DOHH2 (cell line): ENCODE results near the gene PCYT1A.

ENCODE experiments used
- H3F3A ChIP-seq: fragments of 200-600 bp; sonication (generic), shearing (Covaris generic); 2 replicates; pipeline ENCODE4 v1.6.0; 2016; ENCODE audit warnings: antibody characterized with exemption, mild to moderate bottlenecking; ENCODE audit not compliant: control insufficient read depth, insufficient read depth
- H3K27ac ChIP-seq: fragments of 200-600 bp; sonication (generic); 2 replicates; pipeline ENCODE4 v1.5.1; 2014; ENCODE audit warnings: low read depth, mild to moderate bottlenecking, low read length, moderate library complexity
- H3K27me3 ChIP-seq: fragments of 200-600 bp; sonication (generic); 2 replicates; pipeline ENCODE4 v1.6.1; 2014; ENCODE audit warnings: mild to moderate bottlenecking, low read length, mixed read lengths; ENCODE audit not compliant: control insufficient read depth
- H3K36me3 ChIP-seq: fragments of 200-600 bp; sonication (generic); 2 replicates; pipeline ENCODE4 v1.6.1; 2014; ENCODE audit warnings: mild to moderate bottlenecking, low read length, moderate library complexity, mixed read lengths; ENCODE audit not compliant: control insufficient read depth
- H3K4me1 ChIP-seq: fragments of 200-600 bp; sonication (generic); 2 replicates; pipeline ENCODE4 v1.6.1; 2014; ENCODE audit warnings: mild to moderate bottlenecking, low read length, mixed read lengths; ENCODE audit not compliant: control insufficient read depth
- H3K4me2 ChIP-seq: fragments of 200-600 bp; sonication (generic); 2 replicates; pipeline ENCODE4 v1.6.0; 2014; ENCODE audit warnings: mild to moderate bottlenecking, low read length, moderate library complexity
- H3K4me3 ChIP-seq: fragments of 200-600 bp; sonication (generic); 2 replicates; pipeline ENCODE4 v1.5.1; 2014; ENCODE audit warnings: mild to moderate bottlenecking, low read length, mixed read lengths
- H3K79me2 ChIP-seq: fragments of 200-600 bp; sonication (generic); 2 replicates; pipeline ENCODE4 v1.6.1; 2014; ENCODE audit warnings: mild to moderate bottlenecking, low read length, mixed read lengths; ENCODE audit not compliant: control insufficient read depth
- H3K9me2 ChIP-seq: fragments of 200-600 bp; sonication (generic); replicated peaks from 2 replicates; pipeline ENCODE4 v1.6.1; 2014; ENCODE audit warnings: mild to moderate bottlenecking, low read length, mixed read lengths; ENCODE audit not compliant: control insufficient read depth
- H3K9me3 ChIP-seq: fragments of 200-600 bp; sonication (generic); 2 replicates; pipeline ENCODE4 v1.6.1; 2014; ENCODE audit warnings: antibody characterized with exemption, low read length, mixed read lengths; ENCODE audit not compliant: control insufficient read depth, insufficient read depth
- H4K20me1 ChIP-seq: fragments of 200-600 bp; sonication (generic); 2 replicates; pipeline ENCODE4 v1.6.0; 2014; ENCODE audit warnings: low read depth, mild to moderate bottlenecking, antibody characterized with exemption, low read length, moderate library complexity; ENCODE audit not compliant: control insufficient read depth, insufficient read depth
- EZH2phosphoT487 ChIP-seq: fragments of 200-600 bp; sonication (generic); IDR thresholded peaks from 2 replicates; pipeline ENCODE4 v1.6.1; 2017; ENCODE audit warnings: borderline replicate concordance, mild to moderate bottlenecking, antibody characterized with exemption, low read length, moderate library complexity, mixed read lengths
- TF ChIP-seq, protein P1 (sequence below): fragments of 200-600 bp; sonication (generic); IDR thresholded peaks from one replicate; pipeline ENCODE4 v1.5.1; 2014; ENCODE audit warnings: antibody characterized with exemption, mild to moderate bottlenecking, low read depth, low read length; ENCODE audit not compliant: poor library complexity, severe bottlenecking

PCYT1A gene

GRCh38 chr3:196225763-196226364 is 61.7 kb downstream of the PCYT1A start:
- no peaks in the 10 kb centered on the region for H3K36me3 ChIP-seq
- no peak overlapping the region for H3K4me3 ChIP-seq
- no peaks in the 10 kb centered on the region for H4K20me1 ChIP-seq
- H3K27me3 ChIP-seq: peaks cover 5% of the 10 kb centered on the region; the same call in 1 of the 2 replicates
- H3K9me3 ChIP-seq: no peaks in the 10 kb centered on the region
- H3K9me2 ChIP-seq: no peaks in the 10 kb centered on the region
- no peak overlapping the region for H3K27ac ChIP-seq
- H3K4me2 ChIP-seq: no peak overlapping the region
- no peaks in the 10 kb centered on the region for H3K4me1 ChIP-seq
- H3F3A ChIP-seq: no peaks in the 10 kb centered on the region
- no peaks in the 10 kb centered on the region for H3K79me2 ChIP-seq
- no peak for TF ChIP-seq EZH2phosphoT487

- no peak overlapping the region for H3K27ac ChIP-seq
- TF ChIP-seq, protein P1, sequence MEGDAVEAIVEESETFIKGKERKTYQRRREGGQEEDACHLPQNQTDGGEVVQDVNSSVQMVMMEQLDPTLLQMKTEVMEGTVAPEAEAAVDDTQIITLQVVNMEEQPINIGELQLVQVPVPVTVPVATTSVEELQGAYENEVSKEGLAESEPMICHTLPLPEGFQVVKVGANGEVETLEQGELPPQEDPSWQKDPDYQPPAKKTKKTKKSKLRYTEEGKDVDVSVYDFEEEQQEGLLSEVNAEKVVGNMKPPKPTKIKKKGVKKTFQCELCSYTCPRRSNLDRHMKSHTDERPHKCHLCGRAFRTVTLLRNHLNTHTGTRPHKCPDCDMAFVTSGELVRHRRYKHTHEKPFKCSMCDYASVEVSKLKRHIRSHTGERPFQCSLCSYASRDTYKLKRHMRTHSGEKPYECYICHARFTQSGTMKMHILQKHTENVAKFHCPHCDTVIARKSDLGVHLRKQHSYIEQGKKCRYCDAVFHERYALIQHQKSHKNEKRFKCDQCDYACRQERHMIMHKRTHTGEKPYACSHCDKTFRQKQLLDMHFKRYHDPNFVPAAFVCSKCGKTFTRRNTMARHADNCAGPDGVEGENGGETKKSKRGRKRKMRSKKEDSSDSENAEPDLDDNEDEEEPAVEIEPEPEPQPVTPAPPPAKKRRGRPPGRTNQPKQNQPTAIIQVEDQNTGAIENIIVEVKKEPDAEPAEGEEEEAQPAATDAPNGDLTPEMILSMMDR: no peak
- TF ChIP-seq EZH2phosphoT487: no peak
These were observed 62.4 kb downstream of the PCYT1A start for GRCh38 chr3:196225086-196225485.

GRCh38 chr3:196222876-196223595 is 64.5 kb downstream of the PCYT1A start:
- H3K4me1 ChIP-seq: peaks cover 8% of the 10 kb centered on the region
- H3K27ac ChIP-seq: no peak overlapping the region
- H3K79me2 ChIP-seq: no peaks in the 10 kb centered on the region
- H4K20me1 ChIP-seq: no peaks in the 10 kb centered on the region
- H3K4me2 ChIP-seq: no peak overlapping the region
- no peaks in the 10 kb centered on the region for H3K9me3 ChIP-seq
- H3K36me3 ChIP-seq: no peaks in the 10 kb centered on the region
- H3K9me2 ChIP-seq: no peaks in the 10 kb centered on the region
- peaks cover 5% of the 10 kb centered on the region; the same call in 1 of the 2 replicates for H3K27me3 ChIP-seq
- H3F3A ChIP-seq: no peaks in the 10 kb centered on the region
- no peak overlapping the region for H3K4me3 ChIP-seq
- TF ChIP-seq EZH2phosphoT487: no peak
- TF ChIP-seq, protein P1: no peak

More at GRCh38 chr3:196225086-196225485, 62.4 kb downstream of the PCYT1A start:
- Histone ChIP-seq H3K9me3 (no peaks in the 10 kb centered on the region), H3K36me3 (no peaks in the 10 kb centered on the region), H3K9me2 (no peaks in the 10 kb centered on the region), H4K20me1 (no peaks in the 10 kb centered on the region), H3K4me2 (no peak overlapping the region), H3K4me1 (no peaks in the 10 kb centered on the region), H3F3A (no peaks in the 10 kb centered on the region), H3K79me2 (no peaks in the 10 kb centered on the region), H3K27me3 (peaks cover 5% of the 10 kb centered on the region; the same call in 1 of the 2 replicates), H3K4me3 (no peak overlapping the region)

DNA sequence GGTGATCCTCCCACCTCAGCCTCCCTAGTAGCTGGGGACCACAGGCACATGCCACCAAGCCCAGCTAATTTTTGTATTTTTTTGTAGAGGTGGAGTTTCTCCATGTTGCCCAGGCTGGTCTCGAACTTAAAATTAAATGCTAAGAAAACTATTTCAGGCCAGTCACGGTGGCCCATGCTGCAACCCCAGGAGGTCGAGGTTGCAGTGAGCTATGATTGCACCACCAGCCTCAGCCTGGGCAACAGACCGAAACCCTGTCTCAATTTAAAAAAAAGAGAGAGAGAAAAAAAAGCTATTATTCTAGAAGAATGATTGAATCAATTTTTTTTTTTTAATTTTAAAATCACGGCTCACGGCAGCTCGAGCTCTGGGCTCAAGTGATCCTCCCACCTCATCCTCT is 66.5 kb downstream of the PCYT1A start:
- H3K4me3 ChIP-seq: no peak overlapping the region

More for the DNA sequence above, 66.5 kb downstream of the PCYT1A start:
- H3K79me2 ChIP-seq: no peaks in the 10 kb centered on the region
- H3K4me2 ChIP-seq: no peak overlapping the region
- TF ChIP-seq, protein P1: no peak
- TF ChIP-seq EZH2phosphoT487: no peak
- no peaks in the 10 kb centered on the region for H3K9me3 ChIP-seq
- no peaks in the 10 kb centered on the region for H3K9me2 ChIP-seq
- no peaks in the 10 kb centered on the region for H4K20me1 ChIP-seq
- H3K36me3 ChIP-seq: no peaks in the 10 kb centered on the region
- H3F3A ChIP-seq: no peaks in the 10 kb centered on the region
- H3K27me3 ChIP-seq: peaks cover 5% of the 10 kb centered on the region; the same call in 1 of the 2 replicates
- H3K4me1 ChIP-seq: peaks cover 8% of the 10 kb centered on the region
- no peak overlapping the region for H3K27ac ChIP-seq
